GM18870 (cell line): ENCODE results near the gene EPB41L4B.
"Not testable (repeated sequence)": the region's sequence is repeated elsewhere in the genome, so short reads cannot be mapped to it uniquely, and the experiment has no call there.

ENCODE experiments used
- ATAC-seq: cut with Tn5 transposase; IDR thresholded peaks from one replicate; pipeline ENCODE4 v1.9.1; 2021; ENCODE audit warnings: moderate library complexity; ENCODE audit not compliant: unreplicated experiment

EPB41L4B gene

GRCh38 chr9:109301012-109301411, 19.8 kb downstream of the EPB41L4B start:
- ATAC-seq: no peak

- no peak for ATAC-seq
These were observed 21.0 kb downstream of the EPB41L4B start for GRCh38 chr9:109299891-109300290.

DNA sequence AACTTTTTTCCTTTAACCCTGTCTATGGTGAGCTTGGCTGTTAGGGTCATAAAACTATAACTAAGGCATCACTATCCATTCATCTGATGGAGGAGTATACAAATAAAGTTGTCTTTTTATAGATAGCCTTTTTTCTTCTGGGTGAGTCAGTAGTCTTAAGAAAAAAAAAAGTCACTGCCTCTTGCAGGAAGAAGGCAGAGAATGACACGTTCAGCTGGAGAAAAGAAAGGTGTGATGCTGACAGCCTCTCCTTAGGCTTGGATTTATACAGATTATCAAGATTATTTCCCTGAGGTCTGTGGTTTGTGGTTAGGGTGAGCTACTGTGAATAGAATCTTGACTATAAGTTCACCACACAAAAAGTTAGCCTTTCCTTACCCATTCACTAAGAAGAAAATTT, 23.0 kb downstream of the EPB41L4B start:
- no peak for ATAC-seq

DNA sequence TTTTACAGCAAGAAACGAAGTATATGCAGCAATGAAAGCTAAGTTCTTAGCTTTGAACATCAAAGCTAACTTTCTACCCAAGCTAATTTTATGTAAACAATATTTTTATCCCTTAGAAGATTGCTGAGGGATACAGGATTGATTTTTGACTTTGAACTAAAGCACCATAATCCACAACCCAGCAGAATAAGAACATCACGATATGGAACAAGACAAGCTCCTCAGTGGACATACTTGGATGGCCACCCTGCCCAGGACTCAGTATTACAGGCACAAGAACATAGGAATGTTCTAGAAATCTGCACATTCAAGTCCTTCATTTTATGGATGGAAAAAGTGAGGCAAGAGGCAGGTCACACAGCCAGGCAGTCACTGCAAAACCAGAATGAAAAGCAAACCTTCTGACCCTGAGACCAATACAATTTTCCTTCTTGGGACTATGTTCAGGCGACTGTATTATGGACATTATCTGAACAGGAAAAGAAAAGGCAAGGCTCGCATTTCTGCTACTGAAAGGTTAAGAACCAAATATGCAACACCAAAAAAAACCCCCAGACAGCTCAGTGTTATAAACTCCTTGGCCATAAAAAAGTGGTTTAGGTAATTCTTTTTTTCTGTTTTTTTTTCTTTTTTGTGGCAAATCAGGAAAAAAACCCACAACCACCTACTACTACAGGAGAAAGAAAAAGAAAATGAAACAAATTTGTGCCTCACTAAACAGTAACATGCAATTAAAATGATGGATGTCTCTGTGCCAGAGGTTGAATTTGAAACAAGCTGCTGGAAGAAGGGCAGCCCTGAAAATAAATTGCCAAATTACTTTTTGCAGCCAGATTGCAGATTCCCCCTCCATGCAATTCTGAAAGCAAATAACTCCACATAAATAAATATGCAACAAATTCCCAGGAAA, 25.4 kb downstream of the EPB41L4B start:
- no peak for ATAC-seq

GRCh38 chr9:109290385-109290784, 30.5 kb downstream of the EPB41L4B start:
- ATAC-seq: no peak

- no peak for ATAC-seq
These were observed 30.9 kb downstream of the EPB41L4B start for GRCh38 chr9:109289931-109290330.

GRCh38 chr9:109289186-109289585, 31.7 kb downstream of the EPB41L4B start:
- no peak for ATAC-seq

- ATAC-seq: no peak
These were observed 33.9 kb downstream of the EPB41L4B start for GRCh38 chr9:109286981-109287380.

- ATAC-seq: no peak
These were observed 34.3 kb downstream of the EPB41L4B start for GRCh38 chr9:109286571-109286977.

DNA sequence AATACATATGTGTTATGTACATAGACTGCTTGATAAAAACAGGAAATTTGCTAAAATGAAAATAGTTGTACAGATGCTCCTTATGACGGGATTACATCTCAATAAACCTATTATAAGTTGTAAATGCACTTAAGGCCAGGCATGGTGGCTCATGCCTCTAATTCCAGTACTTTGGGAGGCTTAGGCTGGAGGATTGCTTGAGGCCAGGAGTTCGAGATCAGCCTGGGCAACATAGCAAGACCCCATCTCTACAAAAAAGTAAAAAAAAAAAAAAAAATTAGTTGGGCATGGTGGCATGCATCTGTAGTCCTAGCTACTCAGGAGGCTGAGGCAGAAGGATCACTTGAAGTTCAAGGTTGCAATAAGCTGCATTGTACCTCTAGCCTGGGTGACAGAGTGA, 37.2 kb downstream of the EPB41L4B start:
- ATAC-seq: not testable (repeated sequence)

DNA sequence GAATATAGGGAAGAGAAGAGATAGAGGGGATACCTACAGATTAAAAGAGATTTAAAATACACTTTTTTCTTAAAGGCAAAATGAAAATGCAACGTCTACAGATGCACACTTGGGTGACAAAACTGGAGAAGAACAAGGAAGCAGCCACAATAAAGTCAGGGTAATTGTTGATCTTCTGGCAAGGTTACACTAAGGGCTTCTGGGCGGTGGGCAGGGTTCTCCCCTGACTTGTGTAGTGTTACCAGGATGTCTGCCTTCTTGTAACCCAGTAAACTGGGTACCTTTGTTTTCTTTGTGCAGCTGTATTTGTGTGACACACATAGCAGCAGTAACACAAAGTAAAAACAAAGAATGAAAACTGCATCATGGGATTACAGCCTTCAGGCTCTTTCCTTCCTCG, 37.8 kb downstream of the EPB41L4B start:
- no peak for ATAC-seq

GRCh38 chr9:109282302-109282701, 38.6 kb downstream of the EPB41L4B start:
- ATAC-seq: no peak

DNA sequence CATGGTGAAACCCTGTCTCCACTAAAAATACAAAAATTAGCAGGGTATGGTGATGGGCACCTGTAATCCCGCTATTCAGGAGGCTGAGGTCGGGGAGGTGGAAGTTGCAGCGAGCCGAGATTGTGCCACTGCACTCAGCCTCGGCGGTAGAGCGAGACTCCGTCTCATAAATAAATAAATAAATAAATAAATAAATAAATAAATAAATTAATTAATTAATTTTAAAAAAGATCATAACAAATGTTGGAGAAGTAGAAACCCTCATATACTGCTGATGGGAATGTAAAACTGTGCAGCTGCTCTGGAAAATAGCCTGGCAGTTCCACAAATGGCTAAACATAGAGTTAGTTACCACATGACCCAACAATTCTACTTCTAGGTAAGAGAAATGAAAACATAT, 39.3 kb downstream of the EPB41L4B start:
- no peak for ATAC-seq

- ATAC-seq: no peak
These were observed 42.0 kb downstream of the EPB41L4B start for GRCh38 chr9:109278848-109279247.

DNA sequence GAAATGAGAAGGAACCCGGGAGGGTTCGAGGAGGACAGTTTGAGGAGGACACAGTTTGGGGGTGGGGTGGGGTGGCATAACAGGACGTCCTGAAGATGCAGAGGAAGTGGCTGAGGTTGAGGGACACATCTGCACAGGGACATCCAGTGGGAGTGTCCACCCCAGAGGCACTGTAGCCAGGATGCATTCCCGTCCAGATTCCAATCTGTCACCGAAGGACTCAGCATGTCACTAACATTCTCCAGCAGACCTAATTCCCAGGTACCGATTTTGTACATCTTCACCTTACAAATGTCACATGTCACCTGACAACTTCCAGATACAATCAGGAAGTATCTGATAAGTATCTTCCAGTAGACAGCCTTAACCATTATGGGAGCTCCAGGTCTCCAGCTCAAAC, 42.6 kb downstream of the EPB41L4B start:
- no peak for ATAC-seq

GRCh38 chr9:109277451-109277850, 43.4 kb downstream of the EPB41L4B start:
- ATAC-seq: no peak

DNA sequence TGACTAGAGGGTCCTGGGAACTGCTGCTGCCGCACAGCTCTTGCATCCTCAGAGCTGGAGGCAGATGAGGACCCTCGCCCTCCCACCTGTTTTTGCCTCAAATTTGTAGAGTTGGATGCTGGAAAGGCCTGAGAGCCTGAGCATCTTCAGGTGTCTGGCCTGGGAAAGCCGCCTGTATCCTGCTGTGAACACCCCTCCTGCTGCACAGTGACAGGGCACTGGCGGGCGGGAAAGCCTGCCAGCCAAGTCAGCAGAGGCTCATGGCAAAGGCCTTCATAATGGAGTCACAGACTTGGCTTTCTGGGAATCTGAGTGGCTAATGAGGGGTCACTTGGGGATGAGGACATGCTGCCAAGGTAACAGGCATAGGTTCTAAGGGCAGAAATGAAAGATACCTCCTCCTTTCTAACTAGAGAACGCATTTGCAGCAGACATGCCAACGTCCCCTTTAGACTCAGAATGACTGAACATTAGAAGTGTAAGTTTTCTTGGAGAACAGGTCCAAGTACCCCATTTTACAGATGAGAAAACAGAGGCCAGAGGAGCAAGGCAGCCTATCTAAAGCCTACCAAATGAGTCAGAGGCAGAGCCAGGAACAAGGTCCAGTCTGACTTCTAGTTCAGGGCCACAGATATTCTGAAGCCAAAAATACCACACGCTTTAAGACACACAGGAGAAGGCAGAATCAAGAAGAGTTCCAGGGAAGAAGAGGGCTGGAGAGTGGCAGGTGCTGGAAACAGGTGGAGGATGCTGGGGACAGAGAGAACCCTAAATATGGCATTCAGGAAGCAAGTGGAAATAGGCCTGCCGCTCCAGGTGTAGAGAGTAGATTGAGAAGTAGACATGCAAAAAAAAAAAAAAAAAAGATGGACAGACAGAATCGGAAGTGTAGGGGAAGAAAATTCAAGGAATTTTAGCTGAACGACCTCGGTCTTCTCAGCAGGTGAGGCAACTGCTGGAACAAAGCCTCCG, 44.1 kb downstream of the EPB41L4B start:
- ATAC-seq: no peak

- no peak for ATAC-seq
These were observed 45.8 kb downstream of the EPB41L4B start for GRCh38 chr9:109274884-109275730.

GRCh38 chr9:109273869-109274268, 47.0 kb downstream of the EPB41L4B start:
- ATAC-seq: no peak

GRCh38 chr9:109272745-109273144, 48.1 kb downstream of the EPB41L4B start:
- ATAC-seq: no peak

DNA sequence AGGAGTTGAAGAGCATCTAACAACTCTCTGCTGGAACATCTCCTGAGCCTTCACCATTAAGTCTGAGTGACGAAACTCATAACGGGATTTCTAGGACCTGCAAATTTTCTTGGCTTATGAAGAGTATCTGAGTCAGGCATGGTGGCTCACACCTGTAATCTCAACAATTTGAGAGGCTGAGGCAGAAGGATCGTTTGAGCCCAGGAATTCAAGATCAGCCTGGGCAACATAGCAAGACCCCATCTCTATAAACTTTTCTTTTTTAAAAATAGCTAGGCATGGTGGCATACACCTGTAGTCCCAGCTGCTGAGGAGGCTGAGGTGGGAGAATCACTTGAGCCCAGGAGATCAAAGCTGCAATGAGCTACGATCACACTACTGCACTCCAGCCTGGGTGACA, 48.8 kb downstream of the EPB41L4B start:
- no peak for ATAC-seq
